HK-2 (cell line): ENCODE results near the gene EFNB1.
"Not testable (repeated sequence)": the region's sequence is repeated elsewhere in the genome, so short reads cannot be mapped to it uniquely, and the experiment has no call there.

Source experiments
- DNase-seq: peaks from one replicate; pipeline ENCODE4 v3.0.0-alpha.2; 2018; ENCODE audit not compliant: unreplicated experiment

EFNB1 gene

GRCh38 chrX:68828740-68829581, at the start of gene EFNB1:
Gene EFNB1 (plus strand): TSS chrX:68829021. CDS start chrX:68829777, 756 bp downstream.
- peak; percentile 88 for DNase-seq

GRCh38 chrX:68781295-68781694, 47.5 kb upstream of the EFNB1 start:
- DNase-seq, result not testable (repeated sequence)

GRCh38 chrX:68784816-68785215, 44.0 kb upstream of the EFNB1 start:
- DNase-seq, result no peak

- DNase-seq, result not testable (repeated sequence)
Observed at GRCh38 chrX:68786581-68786980, 42.2 kb upstream of the EFNB1 start.

GRCh38 chrX:68789966-68790365, 38.9 kb upstream of the EFNB1 start:
- DNase-seq, result no peak

GRCh38 chrX:68792083-68792482, 36.7 kb upstream of the EFNB1 start:
- DNase-seq, result no peak

- no peak for DNase-seq
Observed at GRCh38 chrX:68794461-68794860, 34.4 kb upstream of the EFNB1 start.

- no peak for DNase-seq
Observed at GRCh38 chrX:68795741-68796140, 33.1 kb upstream of the EFNB1 start.

- DNase-seq, result not testable (repeated sequence)
Observed at GRCh38 chrX:68798400-68798799, 30.4 kb upstream of the EFNB1 start.

- DNase-seq, result no peak
Observed at GRCh38 chrX:68801737-68802290, 27.0 kb upstream of the EFNB1 start.

GRCh38 chrX:68807818-68808217, 21.0 kb upstream of the EFNB1 start:
- DNase-seq, result no peak

GRCh38 chrX:68808686-68809357, 20.0 kb upstream of the EFNB1 start:
- DNase-seq, result no peak

- DNase-seq, result no peak
Observed at GRCh38 chrX:68820476-68821110, 8.2 kb upstream of the EFNB1 start.

GRCh38 chrX:68821616-68822015, 7.2 kb upstream of the EFNB1 start:
- no peak for DNase-seq

- DNase-seq, result peak; percentile 49
Observed at GRCh38 chrX:68822641-68823410, 6.0 kb upstream of the EFNB1 start.

- no peak for DNase-seq
Observed at GRCh38 chrX:68823413-68824151, 5.2 kb upstream of the EFNB1 start.

GRCh38 chrX:68824152-68824433, 4.7 kb upstream of the EFNB1 start:
- DNase-seq, result no peak

- no peak for DNase-seq
Observed at GRCh38 chrX:68824565-68825125, 4.2 kb upstream of the EFNB1 start.

- no peak for DNase-seq
Observed at GRCh38 chrX:68826113-68826980, 2.5 kb upstream of the EFNB1 start.

GRCh38 chrX:68827256-68827655, 1.6 kb upstream of the EFNB1 start:
- no peak for DNase-seq
